ENCODE measurements around the gene ZSCAN10.

Gene ZSCAN10

DNA sequence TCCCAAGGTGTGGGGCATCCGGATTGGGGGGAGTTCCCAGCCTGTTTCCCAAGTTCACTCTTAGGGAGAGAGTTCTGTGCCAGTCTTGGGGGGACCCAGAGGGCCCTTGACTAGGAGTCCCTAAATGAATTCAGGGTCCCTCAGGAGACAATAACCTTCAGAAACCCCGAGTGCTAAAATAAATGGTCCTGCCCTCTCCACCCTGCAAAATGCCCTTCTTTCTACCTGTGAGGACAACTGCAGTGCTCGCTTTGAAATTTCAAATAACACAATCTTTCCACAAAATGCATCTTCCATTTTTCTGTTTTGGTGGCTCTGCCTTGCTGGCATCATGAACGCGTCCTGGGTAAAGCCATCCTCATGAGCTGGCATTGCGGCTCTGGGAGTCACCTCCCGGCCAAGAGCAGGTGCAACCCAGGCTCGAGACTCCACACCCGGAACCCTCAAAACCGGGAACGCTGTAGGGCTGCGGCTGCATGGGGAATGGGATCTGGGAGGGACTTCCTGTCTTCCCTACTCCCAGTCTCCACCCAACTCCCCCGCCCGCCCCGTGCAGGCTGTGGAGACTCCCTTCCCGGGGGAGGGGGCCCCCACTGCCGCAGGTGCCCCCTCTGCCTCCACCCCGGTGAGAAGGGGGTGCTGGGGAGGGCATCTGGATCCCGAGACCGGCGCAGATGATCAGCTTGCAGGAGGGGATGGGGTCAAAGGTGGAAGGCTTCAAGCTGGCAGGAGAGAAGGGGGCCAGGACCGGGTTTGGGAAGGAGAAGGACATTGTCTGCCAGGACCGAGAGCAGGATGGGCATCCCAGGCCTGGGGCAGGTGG is 13.2 kb upstream of the ZSCAN10 start, which contains the start of gene ZNF205:
TSS of gene ZNF205 (plus strand) at position 529 of the 823 bp plus-strand sequence. CDS start 845 bp downstream, outside the sequence.
- no peak for DNase-seq (ENCODE audit: extremely low read depth in 1 of 2, low read depth in 1 of 2)

DNA sequence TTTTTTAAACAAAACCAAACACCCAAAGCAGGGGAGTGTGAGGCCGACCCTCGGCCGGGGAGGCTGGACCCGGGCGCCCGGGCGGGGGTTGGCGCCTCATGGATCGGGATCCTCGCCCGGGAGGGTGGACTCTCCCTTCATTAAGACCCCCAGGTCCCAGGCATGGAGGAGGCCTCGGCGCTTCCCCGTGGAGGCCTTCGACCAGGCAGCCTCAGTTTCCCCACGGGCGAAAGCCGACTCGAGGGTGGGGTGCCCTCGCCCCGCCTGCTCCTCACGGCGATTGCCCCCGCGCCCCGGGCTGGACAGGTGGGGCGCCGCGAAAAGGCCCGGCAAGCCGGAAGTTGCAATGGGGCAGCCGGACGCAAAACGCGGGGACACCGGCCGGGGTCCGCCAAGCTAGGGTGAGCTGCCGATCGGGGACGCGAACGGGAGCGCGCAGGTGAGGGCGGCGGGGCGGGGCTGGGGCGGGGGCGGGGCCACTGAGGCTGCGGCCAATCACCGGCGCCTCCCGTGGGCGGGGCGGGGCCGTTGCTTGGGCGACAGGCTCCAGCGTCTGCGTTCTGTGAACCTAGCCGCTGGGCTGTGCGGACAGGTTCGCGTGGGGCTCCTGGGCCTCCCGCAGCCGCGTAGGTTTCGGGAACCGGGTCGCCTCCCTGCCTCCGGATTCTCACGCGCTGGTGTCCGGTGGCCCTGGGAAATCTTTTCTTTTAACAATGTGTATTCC is 7.3 kb upstream of the ZSCAN10 start:
- peak; percentile 89 to 92 for DNase-seq (ENCODE audit: extremely low read depth in 1 of 2, low read depth in 1 of 2)

DNA sequence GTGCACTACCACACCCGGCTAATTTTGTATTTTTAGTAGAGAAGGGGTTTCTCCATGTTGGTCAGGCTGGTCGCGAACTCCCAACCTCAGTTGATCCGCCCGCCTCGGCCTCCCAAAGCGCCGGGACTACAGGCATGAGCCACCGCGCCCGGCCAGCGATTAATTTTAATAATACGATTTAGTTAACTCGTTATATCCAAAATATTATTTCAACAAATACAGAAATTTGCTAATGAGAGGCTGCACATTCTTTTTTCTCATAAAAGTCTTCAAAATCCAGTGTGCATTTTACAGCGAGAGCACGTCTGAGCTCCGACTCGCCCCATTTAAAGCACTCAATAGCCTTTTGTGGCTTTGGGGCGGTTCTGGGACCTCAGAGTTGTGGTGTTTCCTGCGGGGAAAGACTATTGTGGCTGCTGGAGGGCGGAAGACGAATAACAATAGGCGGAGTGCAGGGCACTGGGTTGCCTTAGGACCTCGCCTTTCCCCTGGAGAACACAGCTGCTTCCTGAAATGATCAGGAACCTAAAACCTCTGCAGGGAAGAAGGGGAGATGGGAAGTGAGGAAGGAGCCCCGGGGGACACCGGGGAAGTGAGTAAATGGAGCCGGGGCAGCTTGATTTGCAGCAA is 2.9 kb upstream of the ZSCAN10 start:
- DNase-seq (ENCODE audit: extremely low read depth in 1 of 2, low read depth in 1 of 2) = no peak

DNA sequence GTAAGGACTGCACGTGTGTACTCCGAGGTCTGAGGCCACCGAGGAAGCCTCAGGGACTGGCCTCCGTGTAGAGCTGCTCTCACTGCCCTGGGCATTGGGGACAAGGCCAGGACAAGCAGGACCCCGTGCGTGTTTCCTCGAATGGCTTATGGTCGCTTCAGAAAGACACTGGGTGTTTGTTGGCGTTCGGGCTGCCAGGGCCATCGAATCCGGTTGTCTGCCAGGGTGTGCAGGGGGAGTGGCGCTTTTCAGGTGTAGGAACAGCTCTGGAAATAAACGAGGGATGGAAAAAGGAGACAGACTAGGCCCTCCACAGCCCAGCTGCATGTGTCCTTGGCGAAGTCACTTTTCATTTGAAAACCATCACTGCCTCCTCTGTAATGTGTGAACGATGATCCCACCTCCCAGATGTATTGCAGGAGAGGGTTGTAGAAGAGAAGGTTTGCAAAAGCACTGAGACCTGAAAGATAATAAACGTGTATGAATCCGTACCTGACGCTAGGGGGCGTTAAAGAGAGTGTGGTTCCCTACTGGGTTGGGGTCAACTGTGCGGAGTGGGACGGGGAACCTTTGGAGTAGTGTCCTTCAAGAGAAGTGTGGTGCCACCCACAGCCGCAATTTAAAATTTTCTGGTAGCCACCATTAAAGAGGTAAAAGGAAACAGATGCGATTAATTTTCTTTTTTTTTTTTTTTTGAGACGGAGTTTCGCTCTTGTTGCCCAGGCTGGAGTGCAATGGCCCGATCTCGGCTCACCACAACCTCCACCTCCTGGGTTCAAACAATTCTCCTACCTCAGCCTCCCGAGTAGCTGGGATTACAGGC is 2.1 kb upstream of the ZSCAN10 start:
- DNase-seq (ENCODE audit: extremely low read depth in 1 of 2, low read depth in 1 of 2) = peak in 1 of 2 donors; percentile 35

DNA sequence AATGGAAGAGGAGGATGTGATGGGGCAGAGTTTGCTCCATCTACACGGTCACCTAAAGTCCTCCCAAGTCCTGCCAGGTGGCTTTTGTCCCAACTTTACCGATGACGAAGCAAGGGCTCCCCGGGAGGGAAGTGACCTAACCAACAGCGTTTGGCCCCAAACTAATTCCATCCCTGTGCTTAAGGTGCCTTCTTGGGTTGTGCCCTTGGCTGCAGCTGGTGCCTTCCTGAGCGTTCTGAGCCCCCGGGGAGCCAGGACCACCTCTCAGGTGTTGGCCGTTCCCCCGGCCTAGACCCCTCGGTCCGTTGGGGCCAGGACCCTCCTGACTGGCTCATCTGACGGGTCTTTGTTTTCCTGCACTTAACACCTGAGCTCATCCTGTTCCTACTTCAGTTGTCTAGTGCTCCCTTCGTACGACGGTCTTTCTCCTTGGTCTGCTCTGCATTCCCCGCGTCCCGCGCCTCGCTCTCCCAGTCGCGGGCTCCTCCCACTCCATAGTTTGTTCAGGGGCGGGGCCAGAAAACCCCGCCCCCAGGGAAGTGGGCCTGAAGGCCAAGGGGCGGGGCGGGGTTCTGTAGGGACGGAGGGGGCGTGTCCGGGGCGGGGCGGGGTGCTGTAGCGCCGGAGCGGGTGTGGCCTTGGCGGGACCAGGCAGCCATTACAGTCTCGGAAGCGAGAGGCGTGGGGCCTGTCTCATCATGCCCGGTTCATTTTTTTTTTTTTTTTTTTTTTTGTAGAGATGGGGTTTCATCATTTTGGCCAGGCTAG is 822 bp upstream of the ZSCAN10 start:
- peak; percentile 81 to 91 for DNase-seq (ENCODE audit: extremely low read depth in 1 of 2, low read depth in 1 of 2)

DNA sequence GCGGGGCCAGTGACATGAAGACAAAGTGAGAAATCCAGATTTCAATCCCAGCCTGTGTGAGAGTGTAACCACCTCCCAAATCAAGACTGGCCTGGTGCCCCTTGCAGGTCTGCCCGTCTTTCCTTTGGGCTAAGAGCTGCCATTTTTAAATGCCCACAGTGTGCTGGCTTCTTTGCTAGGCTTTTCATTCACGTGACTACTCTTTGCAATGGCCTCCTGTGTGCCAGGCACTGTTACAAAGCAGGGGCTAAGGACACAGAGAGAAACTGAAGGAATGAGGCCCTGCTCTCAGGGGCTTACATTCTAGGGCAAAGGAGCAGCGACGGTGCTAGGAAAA is 269 bp upstream of the ZSCAN10 start:
- DNase-seq (ENCODE audit: extremely low read depth in 1 of 2, low read depth in 1 of 2) = no peak

DNA sequence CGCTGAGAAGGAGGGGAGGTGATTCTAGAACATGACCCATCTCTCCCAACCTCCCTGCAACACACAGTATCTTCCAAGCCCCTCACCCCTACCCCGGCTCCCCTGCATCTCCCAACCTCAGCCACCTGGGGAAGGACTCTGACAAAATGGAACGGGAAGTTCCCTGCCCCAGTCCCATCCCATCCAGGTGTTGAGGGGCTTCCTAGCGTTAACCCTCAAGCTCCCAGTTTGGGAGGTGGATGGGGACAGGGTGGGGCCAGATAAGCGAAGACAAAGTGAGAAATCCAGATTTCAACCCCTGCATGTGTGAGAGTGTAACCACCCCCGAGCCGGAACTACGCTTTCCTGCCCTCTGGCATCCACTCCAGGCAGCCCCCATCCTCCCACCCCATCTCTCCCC is 1.8 kb downstream of the ZSCAN10 start:
- DNase-seq (ENCODE audit: extremely low read depth in 1 of 2, low read depth in 1 of 2) = no peak

GRCh38 chr16:3096362-3096761 is 2.7 kb downstream of the ZSCAN10 start:
- no peak for DNase-seq (ENCODE audit: extremely low read depth in 1 of 2, low read depth in 1 of 2)

DNA sequence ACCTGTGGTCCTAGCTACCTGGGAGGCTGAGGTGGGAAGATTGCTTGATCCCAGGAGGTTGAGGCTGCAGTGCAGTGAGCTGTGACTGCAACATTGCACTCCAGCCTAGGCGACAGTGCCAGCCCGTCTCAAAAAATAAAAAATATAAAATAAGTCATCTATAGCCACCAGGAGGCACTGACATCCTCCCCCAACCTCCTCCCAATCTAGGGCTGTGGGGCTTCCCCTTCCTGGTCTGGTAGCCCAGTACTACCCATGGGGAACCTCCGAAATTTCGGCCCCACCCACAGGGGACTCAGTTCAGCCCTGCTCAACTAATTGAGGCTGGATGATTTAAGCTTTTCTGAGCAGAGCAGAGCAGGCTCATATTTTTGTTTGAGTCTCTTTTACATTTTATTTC is 3.2 kb downstream of the ZSCAN10 start:
- DNase-seq (ENCODE audit: extremely low read depth in 1 of 2, low read depth in 1 of 2) = peak in 1 of 2 donors; percentile 70

DNA sequence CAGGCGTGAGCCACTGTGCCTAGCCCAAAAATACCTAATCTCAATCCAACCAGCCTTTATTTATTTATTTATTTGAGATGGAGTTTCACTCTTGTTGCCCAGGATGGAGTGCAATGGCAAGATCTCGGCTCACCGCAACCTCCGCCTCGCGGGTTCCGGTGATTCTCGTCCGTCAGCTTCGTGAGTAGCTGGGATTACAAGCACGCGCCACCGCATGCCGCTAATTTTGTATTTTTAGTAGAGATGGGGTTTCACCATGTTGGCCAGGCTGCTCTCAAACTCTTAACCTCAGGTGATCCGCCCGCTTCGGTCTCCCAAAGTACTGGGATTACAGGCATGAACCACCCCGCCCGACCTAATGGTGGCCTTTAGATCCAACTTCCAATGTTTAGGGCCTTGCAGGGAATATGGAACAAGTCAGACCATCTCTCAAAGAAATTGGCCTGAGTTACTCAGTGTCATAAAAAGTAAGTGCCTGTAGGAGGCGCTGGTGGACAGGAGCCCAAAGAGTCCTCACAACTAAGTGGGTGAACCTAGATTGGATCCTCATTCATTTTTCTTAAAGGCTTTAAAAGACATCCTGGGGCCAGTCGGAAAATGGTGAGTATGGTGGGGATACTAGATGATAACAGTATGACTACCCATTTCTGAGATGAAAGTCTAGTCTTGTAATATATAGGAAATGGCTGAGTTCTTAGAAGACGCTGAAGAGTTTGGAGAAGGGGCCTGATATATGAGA is 4.6 kb downstream of the ZSCAN10 start:
- no peak for DNase-seq (ENCODE audit: extremely low read depth in 1 of 2, low read depth in 1 of 2)

DNA sequence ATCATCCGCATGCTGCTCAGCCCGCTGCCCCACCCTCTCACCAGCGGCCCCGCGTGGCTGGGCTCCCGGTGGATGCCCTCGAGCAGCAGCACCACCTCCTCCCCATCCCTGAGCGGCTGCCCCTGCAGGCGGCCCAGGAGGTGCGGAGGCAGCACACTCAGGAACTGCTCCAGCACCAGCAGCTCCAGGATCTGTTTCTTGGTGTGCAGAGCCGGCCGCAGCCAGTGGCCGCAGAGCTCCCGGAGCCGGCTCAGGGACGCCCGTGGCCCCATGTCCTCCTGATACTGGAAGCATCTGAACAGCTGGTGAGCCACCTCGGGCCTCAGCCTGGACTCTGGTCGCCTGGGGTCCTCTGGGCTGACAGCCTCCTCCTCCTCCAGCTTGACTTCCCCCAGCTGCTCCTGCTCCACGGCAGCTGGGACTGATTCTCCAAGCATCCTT is 6.6 kb downstream of the ZSCAN10 start:
- no peak for DNase-seq (ENCODE audit: extremely low read depth in 1 of 2, low read depth in 1 of 2)

DNA sequence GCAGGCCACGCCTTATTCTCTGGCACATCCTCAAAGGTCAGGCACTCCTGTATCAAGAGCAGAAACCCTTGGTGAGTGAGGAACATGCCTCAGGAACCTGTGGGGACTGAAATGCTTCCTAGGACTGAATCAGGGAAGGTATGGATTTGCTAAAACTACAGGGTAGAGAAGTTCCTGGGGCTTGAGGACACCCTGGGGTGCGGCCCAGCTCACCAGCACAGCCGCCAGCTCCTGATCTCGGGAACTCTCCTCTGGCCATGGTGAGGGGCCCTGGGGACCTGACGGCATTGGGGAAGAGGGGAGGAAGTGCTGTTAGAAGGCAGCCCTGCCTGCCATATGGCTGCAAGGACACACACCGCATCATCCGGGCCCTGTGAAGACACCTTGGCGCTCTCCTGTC is 7.5 kb downstream of the ZSCAN10 start:
- DNase-seq (ENCODE audit: extremely low read depth in 1 of 2, low read depth in 1 of 2) = no peak

DNA sequence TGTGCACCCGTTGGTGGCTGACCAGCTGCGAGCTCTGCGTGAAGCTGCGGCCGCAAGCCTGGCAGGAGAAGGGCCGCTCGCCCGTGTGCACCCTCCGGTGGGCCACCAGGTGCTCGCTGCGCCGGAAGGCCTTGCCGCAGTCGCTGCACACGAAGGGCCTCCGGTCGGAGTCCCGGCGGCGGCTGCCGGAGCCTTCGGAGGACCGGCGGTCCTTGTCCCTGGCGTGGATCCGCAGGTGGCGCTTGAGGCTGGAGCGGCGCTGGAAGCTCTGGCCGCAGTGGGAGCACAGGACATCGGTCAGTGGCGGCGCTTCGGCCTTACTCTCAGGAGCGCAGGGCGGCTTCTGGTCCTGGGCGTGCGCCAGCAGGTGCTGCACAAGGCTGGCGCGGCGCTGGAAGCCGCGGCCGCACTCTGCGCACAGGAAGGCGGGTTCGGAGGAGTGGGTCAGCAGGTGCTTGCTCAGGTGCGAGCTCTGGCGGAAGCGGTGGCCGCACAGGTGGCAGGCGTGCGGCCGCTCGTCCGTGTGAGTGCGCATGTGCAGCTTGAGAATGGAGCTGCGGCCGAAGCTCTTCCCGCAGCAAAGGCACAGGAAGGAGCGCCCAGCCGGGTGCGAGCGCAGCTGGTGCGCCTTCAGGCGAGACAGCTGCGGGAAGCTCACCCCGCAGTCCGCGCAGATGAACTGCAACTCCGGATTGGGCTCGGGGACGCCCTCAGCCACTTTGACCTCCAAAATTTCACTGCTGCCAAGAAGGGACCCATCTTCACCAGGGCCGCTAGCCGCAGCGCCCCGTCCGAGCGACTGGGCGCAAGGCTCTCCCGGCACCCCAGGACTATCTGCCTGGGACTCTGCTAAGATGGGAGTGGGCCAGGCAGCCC is 9.1 kb downstream of the ZSCAN10 start:
- DNase-seq (ENCODE audit: extremely low read depth in 1 of 2, low read depth in 1 of 2) = no peak

- DNase-seq (ENCODE audit: extremely low read depth in 1 of 2, low read depth in 1 of 2) = no peak
Measured at GRCh38 chr16:3088925-3089716, 10.0 kb downstream of the ZSCAN10 start.

DNA sequence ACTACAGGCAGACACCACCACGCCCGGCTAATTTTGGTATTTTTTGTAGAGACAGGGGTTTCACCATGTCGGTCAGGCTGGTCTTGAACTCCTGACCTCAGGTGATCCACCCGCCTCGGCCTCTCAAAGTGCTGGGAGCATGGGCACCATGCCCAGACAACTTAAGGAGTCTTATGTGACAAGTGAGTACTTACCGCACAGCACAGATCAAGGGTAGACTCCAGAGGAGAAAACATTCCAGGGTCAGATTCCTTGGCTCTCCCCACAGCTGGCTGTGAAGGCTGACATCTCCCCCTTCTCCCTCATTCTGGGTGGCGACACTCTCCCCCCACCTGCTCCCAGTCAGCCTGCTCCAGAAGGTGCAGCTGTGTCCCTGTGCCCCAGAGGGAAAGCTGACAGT is 10.6 kb downstream of the ZSCAN10 start:
- DNase-seq (ENCODE audit: extremely low read depth in 1 of 2, low read depth in 1 of 2) = no peak

GRCh38 chr16:3087243-3088235 is 11.6 kb downstream of the ZSCAN10 start:
- no peak for DNase-seq (ENCODE audit: extremely low read depth in 1 of 2, low read depth in 1 of 2)

Data from stimulated activated CD8-positive, alpha-beta memory T cell treated with anti-CD3 and anti-CD28 coated beads, Interleukin-7, amount 100 ng/mL, for 48 hours (primary cell).